ENCODE measurements around the gene B3GAT3. TPM values are rescaled to one million over a fixed set of nuclear protein-coding genes. Genes with fewer than 3 reads are reported as not detected.
A peak's percentile ranks its signal among the peaks of the same experiment; 100 is the strongest.

The B3GAT3 gene
- total and polyA plus RNA-seq, 10 of the 15 experiments (the other 5 are each of a cell fraction or from before 2014, with no cell fraction given): 0.31 to 52.7 (median 29.8) TPM

- TF ChIP-seq SMAD1 (IDR thresholded peaks at IDR 0.05; ENCODE audit: low read depth, partially characterized antibody) (no peak), MYC (IDR thresholded peaks at IDR 0.05; ENCODE audit: insufficient read depth, insufficient read length, insufficient replicate concordance, low read length, severe bottlenecking) (peak; percentile 44), NFYA (IDR thresholded peaks at IDR 0.05; ENCODE audit: borderline replicate concordance, low read depth, low read length) (no peak), SMC3 (IDR thresholded peaks at IDR 0.05; ENCODE audit: borderline replicate concordance, low read length) (no peak), ESRRA (IDR thresholded peaks at IDR 0.05; ENCODE audit: low read length) (no peak), ZBTB40 (IDR thresholded peaks at IDR 0.05; ENCODE audit: borderline replicate concordance) (peak; percentile 96), NFYB (IDR thresholded peaks at IDR 0.05; ENCODE audit: insufficient read depth, low read depth, low read length) (no peak), PRDM15 (CRISPR knock-in tag; IDR thresholded peaks at IDR 0.05) (no peak), ATF7 (IDR thresholded peaks at IDR 0.05; ENCODE audit: low read depth) (peak; percentile 99), RFX5 (IDR thresholded peaks at IDR 0.05; ENCODE audit: low read depth, low read length) (0 out of 2 replicates have a peak, but pooled peaks have one; percentile 55), POU2F2 (IDR thresholded peaks at IDR 0.05; ENCODE audit: borderline replicate concordance, low read depth, low read length) (0 out of 3 replicates have a peak, but pooled peaks have one; percentile 5), SREBF2 (IDR thresholded peaks at IDR 0.05; ENCODE audit: low read length) (peak; percentile 68), MYB (IDR thresholded peaks at IDR 0.05; ENCODE audit: borderline replicate concordance, low read depth, low read length) (no peak), CEBPZ (IDR thresholded peaks at IDR 0.05; ENCODE audit: low read depth, low read length) (no peak)
- TF ChIP-seq, protein P1, sequence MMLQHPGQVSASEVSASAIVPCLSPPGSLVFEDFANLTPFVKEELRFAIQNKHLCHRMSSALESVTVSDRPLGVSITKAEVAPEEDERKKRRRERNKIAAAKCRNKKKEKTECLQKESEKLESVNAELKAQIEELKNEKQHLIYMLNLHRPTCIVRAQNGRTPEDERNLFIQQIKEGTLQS (IDR thresholded peaks at IDR 0.05; ENCODE audit: borderline replicate concordance, extremely low read depth, low read depth, low read length): no peak
These were observed at the start of gene B3GAT3 (continued) for GRCh38 chr11:62621567-62622470.
